ENCODE data around the gene UBE2L3. TPM values are rescaled to one million over a fixed set of nuclear protein-coding genes. Genes with fewer than 3 reads are reported as not detected.
A peak's percentile ranks its signal among the peaks of the same experiment; 100 is the strongest.
"Not testable (repeated sequence)": the region's sequence is repeated elsewhere in the genome, so short reads cannot be mapped to it uniquely, and the experiment has no call there.

The UBE2L3 gene
- polyA plus RNA-seq, 12 donors, result 36.3 to 47.9 (median 42.0) TPM; not detected in 1

- DNase-seq, result no peak
Observed at GRCh38 chr22:21624880-21625791, 57.6 kb downstream of the UBE2L3 start.

DNA sequence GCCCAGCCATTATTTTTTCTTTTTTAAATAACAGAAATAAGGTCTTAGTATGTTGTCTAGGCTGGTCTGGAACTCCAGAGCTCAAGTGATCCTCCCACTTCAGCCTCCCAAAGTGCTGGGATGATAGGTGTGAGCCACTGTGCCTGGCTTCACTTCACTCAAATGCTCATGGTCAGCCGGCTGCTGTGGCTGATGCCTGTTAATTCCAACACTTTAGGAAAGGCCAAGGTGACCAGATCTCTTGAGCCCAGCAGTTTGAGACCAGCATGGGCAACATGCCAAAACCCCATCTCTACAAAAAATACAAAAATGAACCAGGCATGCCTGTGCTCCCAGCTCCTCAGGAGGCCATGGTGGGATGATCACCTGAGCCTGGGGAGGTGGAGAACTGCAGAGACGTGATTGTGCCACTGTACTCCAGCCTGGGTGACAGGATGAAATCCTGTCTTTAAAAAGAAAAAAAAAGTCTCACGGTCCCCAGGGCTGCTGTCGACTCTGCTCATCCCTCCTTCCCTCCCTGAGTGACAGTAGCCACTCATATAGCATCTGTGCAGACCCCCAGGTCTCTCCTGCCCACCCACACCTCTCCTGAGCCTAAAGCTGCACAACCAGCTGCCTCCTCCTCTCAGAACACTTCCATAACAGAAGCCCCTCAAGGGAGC lies 58.7 kb downstream of the UBE2L3 start:
- DNase-seq, result no peak

GRCh38 chr22:21626735-21627469 lies 59.4 kb downstream of the UBE2L3 start:
- no peak for DNase-seq

DNA sequence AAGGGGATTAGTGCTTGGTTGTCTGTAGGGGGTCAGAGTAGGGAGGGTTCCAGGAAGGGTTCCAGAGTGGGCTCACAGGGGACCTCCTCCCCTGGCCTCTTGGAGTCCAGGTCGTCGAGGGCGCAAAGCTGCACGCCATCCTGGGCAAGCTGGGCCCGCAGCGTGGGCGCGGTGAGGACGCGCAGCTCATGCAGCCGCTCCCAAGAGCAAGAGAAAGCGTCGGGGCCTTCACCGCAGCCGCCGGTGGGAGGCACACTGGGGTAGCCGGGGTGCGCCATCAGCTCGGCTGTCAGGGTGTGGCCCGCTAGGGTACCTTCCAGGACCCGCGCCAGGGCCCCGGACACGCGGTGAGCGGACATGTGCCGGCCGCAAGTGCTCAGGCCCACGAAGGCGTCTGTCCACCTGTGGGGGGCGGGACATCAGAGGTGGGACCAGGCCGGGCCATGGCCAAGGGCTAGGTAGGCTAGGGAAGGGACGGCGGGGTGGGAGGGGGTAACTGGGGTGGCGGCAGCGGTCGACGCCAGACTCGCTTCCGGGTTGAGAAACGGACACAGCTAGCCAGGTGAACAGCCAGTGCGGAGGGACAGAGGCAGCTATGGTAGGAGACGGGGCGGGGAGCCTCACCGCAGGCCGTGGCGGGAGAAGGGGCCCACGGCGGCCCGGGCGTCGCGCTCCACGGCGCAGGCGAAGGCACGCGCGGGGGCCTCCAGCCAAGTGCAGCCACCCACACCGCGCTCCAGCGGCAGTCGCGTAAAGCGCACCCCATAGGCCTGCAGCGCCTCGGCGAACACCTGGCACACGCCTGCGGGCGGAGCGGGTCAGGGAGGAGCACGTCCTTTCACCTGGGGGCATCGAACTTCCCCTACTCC lies 61.1 kb downstream of the UBE2L3 start:
- no peak for DNase-seq

DNA sequence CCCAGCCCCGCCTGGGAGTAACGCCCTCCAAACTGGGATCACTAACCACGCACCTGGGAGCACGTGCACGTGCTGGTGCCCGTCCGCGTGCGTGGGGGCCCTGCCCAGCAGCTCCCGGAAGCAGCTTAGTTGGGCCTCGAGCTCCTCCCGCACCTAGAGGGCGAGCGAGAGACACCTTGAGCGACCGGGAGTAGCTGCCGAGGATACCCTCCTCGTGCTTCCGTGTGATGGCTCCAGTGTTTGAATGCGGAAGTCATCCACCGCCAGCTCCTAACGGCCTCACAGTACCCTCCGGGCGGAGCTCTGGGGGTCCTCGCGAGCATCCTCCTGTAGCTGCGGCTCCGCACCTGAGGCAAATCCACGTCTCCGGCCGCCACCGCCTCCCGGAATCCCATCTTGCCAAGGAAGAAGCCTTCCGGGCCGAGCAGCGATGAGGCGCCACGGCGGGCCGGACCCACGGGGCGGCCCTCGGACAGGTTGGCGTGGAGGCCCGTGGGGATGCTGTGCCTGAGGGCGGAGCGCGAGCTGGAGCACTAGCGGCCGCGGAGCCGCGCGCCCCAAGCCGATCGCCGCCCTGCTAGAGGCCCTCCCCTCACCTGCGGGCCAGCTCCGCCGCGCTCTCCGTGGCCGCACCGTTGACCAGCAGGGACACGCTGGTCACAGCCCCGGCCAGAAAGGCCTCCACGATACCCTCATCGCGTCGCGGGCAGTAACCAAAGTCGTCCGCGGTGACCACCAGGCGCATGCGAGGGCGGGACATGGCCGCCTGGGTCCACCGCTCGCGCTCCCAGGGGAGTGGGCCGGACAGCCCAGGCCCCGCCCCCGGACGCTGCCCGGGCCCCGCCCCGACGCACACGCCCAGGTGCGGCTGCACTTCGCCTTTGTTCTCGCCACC lies 62.0 kb downstream of the UBE2L3 start, which contains the start of gene YDJC:
Gene YDJC, minus strand, starts transcription at position 768 of the 895 bp plus-strand sequence. Its CDS starts 8 bp downstream, at position 760.
- peak; percentile 87 for DNase-seq

DNA sequence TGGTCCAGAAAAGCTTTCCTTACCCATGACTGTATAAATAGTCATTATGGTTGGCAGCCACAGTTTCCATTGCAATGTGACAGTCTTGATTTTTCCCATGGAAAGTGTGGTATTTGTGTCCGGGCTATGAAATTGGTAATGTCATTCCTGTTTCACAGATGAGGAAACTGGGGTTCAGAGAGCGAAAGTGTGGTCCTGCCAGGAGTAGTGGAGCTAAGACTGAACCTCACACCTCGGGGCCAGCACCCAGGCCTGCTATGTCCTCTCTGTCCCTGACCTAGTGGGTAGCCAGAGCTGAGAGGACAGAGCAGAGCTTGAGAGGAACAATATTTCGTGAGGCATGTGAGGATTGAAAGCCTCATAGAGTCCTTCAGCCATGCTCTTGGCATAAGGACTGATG lies 63.5 kb downstream of the UBE2L3 start:
- no peak for DNase-seq

GRCh38 chr22:21632237-21632895 lies 64.9 kb downstream of the UBE2L3 start, which contains the start of gene CCDC116:
Gene CCDC116 (plus strand): TSS chr22:21632760. CDS start chr22:21633182, 422 bp downstream.
- DNase-seq, result no peak

GRCh38 chr22:21632931-21633330 lies 65.4 kb downstream of the UBE2L3 start:
- DNase-seq, result no peak

- no peak for DNase-seq
Observed at GRCh38 chr22:21633481-21633880, 66.0 kb downstream of the UBE2L3 start.

- no peak for DNase-seq
Observed at GRCh38 chr22:21634081-21634480, 66.6 kb downstream of the UBE2L3 start.

DNA sequence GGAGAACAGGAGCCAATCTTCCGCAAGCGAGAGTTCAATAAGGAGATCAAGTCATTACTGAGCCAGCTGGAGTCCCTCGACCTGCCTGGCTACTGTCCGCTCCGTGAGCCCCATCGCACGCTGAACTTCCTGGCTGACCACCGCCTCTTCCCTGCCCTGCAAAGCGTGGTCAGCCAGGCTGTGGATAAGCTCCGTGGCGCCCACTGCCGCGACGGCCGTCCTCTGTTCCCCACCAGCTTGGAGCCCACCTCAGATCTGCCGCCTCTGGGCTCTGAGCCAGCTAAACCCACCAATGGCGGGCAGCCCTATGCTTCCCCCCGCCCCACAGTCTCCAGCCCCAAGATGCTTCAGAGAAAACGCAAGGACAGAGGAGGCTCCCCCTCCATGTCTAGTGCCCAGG lies 67.3 kb downstream of the UBE2L3 start:
- DNase-seq, result no peak

- DNase-seq, result no peak
Observed at GRCh38 chr22:21635771-21636510, 68.4 kb downstream of the UBE2L3 start.

GRCh38 chr22:21636629-21637218 lies 69.2 kb downstream of the UBE2L3 start:
- DNase-seq, result no peak

DNA sequence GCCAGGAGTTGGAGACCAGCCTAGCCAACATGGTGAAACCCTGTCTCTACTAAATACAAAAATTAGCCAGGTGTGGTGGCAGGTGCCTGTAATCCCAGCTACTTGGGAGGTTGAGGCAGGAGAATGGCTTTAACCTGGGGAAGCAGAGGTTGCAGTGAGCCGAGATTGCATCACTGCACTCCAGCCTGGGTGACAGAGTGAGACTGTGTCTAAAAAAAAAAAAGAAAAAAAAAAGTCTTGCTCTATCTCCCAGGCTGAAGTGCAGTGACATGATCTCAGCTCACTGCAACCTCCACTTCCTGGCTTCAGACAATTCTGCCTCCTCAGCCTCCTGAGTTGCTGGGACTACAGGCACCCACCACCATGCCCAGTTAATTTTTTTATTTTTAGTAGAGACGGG lies 69.9 kb downstream of the UBE2L3 start:
- DNase-seq, result not testable (repeated sequence)

DNA sequence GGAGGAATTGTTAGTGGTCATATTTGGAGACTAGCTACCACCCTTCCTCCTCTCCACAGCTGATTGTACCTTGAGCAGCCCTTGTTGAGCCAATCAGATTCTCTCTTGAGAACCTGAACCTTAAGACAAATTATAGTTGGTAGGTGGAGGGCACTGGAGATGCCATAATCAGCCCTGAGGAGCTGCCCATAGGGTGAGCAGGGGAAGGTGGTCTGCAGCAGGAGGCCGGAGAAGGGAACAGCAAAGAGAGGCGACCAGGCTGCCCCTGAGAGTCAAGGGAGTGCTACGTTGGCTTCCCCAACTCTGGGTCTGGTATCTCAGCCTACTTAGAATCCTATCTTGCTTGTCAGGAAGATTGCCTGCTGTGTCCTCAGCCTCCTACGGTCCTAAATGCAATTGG lies 71.8 kb downstream of the UBE2L3 start:
- no peak for DNase-seq

DNA sequence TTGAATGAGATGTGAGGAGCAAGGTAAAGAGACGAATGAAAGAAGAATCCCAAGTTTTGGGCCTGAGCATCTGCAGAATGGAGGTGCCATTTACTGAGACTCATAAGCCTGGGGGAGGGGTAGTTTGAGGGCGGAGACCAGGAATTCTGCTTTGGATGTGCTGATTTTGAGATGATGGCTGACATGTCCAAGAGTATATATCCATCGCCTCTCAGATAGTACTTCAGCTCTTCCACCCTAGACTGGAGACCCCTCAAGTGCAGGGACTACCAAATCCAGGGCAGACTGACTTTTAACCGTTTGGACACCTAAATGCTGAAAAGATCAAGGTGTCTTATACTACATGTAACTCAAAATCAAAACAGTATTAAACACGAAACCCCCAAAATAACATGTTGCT lies 73.3 kb downstream of the UBE2L3 start:
- DNase-seq, result no peak

DNA sequence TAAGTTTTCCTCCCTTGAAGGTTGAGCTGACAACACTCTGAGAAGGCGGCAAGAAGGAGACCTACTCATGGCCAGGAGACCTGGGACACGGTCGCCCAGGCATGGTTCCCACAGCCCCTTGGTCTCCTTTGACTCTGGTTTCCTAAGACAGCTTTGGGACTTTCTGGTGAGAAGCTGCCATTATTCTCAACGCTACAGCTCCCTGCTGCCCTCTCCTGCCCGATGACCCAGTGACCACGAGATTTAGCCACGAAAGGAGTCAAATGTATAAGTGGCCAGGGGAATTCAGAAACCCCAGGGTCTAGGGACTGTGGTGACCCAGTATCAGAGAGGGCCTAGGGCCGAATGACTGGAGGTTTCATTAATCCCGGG lies 73.9 kb downstream of the UBE2L3 start:
- no peak for DNase-seq
